GM12878 (cell line): ENCODE data around the gene NMRK1. TPM values are rescaled to one million over a fixed set of nuclear protein-coding genes. Genes with fewer than 3 reads are reported as not detected.

Source experiments
- ATAC-seq: fragments of 200-7000 bp; cut with Tn5 transposase; 3 replicates; pipeline ENCODE4 v1.9.1; 2020; ENCODE audit warnings: mild to moderate bottlenecking, moderate library complexity
- BruUV-seq: library from RNA; stranded (reverse); fragments of 400-500 nt; replicated peaks from 2 replicates; lab custom pipeline; 2021; lab: Mats Ljungman, UMichigan
- CTCF ChIA-PET: fragments of 300-600 bp; sonication (Branson Sonifier 250); formaldehyde crosslinking; extraction: SDS; loops from one replicate; lab custom pipeline; 2021; ENCODE audit warnings: inconsistent platforms; lab: Yijun Ruan, JAX
- POLR2A ChIA-PET: fragments of 350-600 bp; formaldehyde crosslinking; extraction: SDS; loops from one replicate; lab custom pipeline; 2021; ENCODE audit warnings: inconsistent platforms; lab: Charles Lee
- RAD21 ChIA-PET: fragments of 300-600 bp; sonication (Branson Sonifier 250); formaldehyde crosslinking; loops from one replicate; lab custom pipeline; 2023; ENCODE audit warnings: antibody characterized with exemption; ENCODE audit not compliant: unreplicated experiment; lab: Charles Lee
- SMC1A ChIA-PET: fragments of 300-600 bp; sonication (Branson Sonifier 250); formaldehyde crosslinking; loops from one replicate; lab custom pipeline; 2023; ENCODE audit not compliant: unreplicated experiment, uncharacterized antibody; lab: Charles Lee
- DNase-seq: peaks from one replicate; pipeline ENCODE4 v3.0.0-alpha.2; 2011; ENCODE audit warnings: low read depth, low spot score
- FAIRE-seq: peaks from 3 replicates; lab custom pipeline; 2011; peaks lifted over from hg19 to GRCh38; lab: Jason Lieb, UNC
- H2AFZ ChIP-seq: 2 replicates; pipeline ENCODE4 v1.6.0; 2011; ENCODE audit warnings: low read depth, low read length, control low read depth; ENCODE audit not compliant: control insufficient read depth
- H3K27ac ChIP-seq: 2 replicates; pipeline ENCODE4 v1.5.1; 2011; ENCODE audit warnings: control low read depth; ENCODE audit not compliant: control insufficient read depth, insufficient read depth
- H3K27me3 ChIP-seq, 2 experiments: replicated peaks in 1 of 2; 2 replicates each; pipeline versions ENCODE4 v1.6.0 to v1.6.1; 2011; ENCODE audit warnings: low read length in 1 of 2; ENCODE audit not compliant: control insufficient read depth in 2 of 2, insufficient read depth in 2 of 2
- H3K36me3 ChIP-seq, 2 experiments: 2 replicates each; pipeline ENCODE4 v1.5.1; 2011; ENCODE audit warnings: low read length in 1 of 2; ENCODE audit not compliant: control insufficient read depth in 2 of 2, insufficient read depth in 2 of 2
- H3K4me1 ChIP-seq: 2 replicates; pipeline ENCODE4 v1.6.1; 2011; ENCODE audit warnings: mild to moderate bottlenecking, low read length, moderate library complexity, mixed read lengths; ENCODE audit not compliant: control insufficient read depth, insufficient read depth
- H3K4me2 ChIP-seq: 2 replicates; pipeline ENCODE4 v1.6.0; 2011; ENCODE audit warnings: control low read depth; ENCODE audit not compliant: control insufficient read depth, insufficient read depth
- H3K4me3 ChIP-seq: fragments of 200-600 bp; sonication (generic); 2 replicates; pipeline ENCODE4 v1.5.1; 2016
- H3K79me2 ChIP-seq: 2 replicates; pipeline ENCODE4 v1.6.0; 2011; ENCODE audit warnings: low read length; ENCODE audit not compliant: control insufficient read depth, insufficient read depth
- H3K9ac ChIP-seq: 2 replicates; pipeline ENCODE4 v1.8.0; 2011; ENCODE audit warnings: low read length, control low read depth, mixed read lengths; ENCODE audit not compliant: control insufficient read depth, insufficient read depth
- H3K9me3 ChIP-seq: replicated peaks from 3 replicates; pipeline ENCODE4 v1.5.1; 2011; ENCODE audit warnings: mild to moderate bottlenecking, low read length; ENCODE audit not compliant: control insufficient read depth, insufficient read depth
- H4K20me1 ChIP-seq: 2 replicates; pipeline ENCODE4 v1.6.0; 2011; ENCODE audit not compliant: control insufficient read depth, insufficient read depth
- KAT2A ChIP-seq: conservative IDR thresholded peaks from 2 replicates; pipeline ENCODE4 v1.6.1; 2011; ENCODE audit warnings: low read depth, low read length; ENCODE audit not compliant: control insufficient read depth
- MEF2A ChIP-seq: IDR thresholded peaks from 2 replicates; pipeline ENCODE4 v1.6.1; 2011; ENCODE audit warnings: low read depth, mild to moderate bottlenecking, low read length, moderate library complexity; ENCODE audit not compliant: insufficient read depth
- RFX5 ChIP-seq: IDR thresholded peaks from 2 replicates; pipeline ENCODE4 v1.6.1; 2011; ENCODE audit warnings: low read depth, low read length, improper control_type of control experiment
- SMAD5 ChIP-seq: IDR thresholded peaks from 2 replicates; pipeline ENCODE4 v1.6.1; 2016; ENCODE audit warnings: antibody characterized with exemption, low read depth
- TBL1XR1 ChIP-seq: IDR thresholded peaks from 2 replicates; pipeline ENCODE4 v1.6.1; 2012; ENCODE audit warnings: low read depth, low read length, improper control_type of control experiment
- WGBS: methylation state at CpG from one replicate; pipeline ENCODE4 v1.1.6; 2016; ENCODE audit warnings: low lambda C conversion rate; ENCODE audit not compliant: insufficient replicate concordance, insufficient coverage; ENCODE audit errors: missing lambda C conversion rate; 5-methylcytosine and 5-hydroxymethylcytosine counted together
- in situ Hi-C: fragments of 300-500 bp; cut with MboI; formaldehyde crosslinking; loops from 9 replicates; pipeline ENCODE4 v1.14.3; 2018; ENCODE audit warnings: mixed read lengths
- intact Hi-C: fragments of 100-400 bp; cut with micrococcal nuclease; formaldehyde crosslinking; loops from one replicate; pipeline ENCODE4 v1.14.2; 2022; ENCODE audit not compliant: unreplicated experiment
- polyA plus RNA-seq, 11 experiments: library from polyadenylated mRNA; depleted of rRNA in 4 of 11; unstranded in 6 of 11; stranded (reverse) in 5 of 11; fragments of >200 nt; fragmentation: Nextera tagmentation in 4 of 11; fragmentation: Illumina TruSeq in 1 of 11; extraction: Ambion mirVana in 4 of 11; extraction: Trizol in 1 of 11; gene quantifications; 1 replicate in 1 of 11; 2 replicates in 10 of 11; pipeline versions ENCODE4 v1.2.1 to v1.2.3, GENCODE V29; 2011 to 2016; ENCODE audit warnings: inconsistent platforms in 2 of 11, missing spikeins in 2 of 11, low read depth in 1 of 11
- total RNA-seq, 4 experiments: library from RNA; depleted of rRNA in 3 of 4; stranded (reverse); fragments of >200 nt in 3 of 4; fragmentation: Illumina TruSeq in 1 of 4; extraction: Trizol in 1 of 4; gene quantifications; 2 replicates each; pipeline versions ENCODE4 v1.2.1 to v1.2.3, GENCODE V29; 2013 to 2021
- TF ChIP-seq, protein P1 (sequence below): fragments of 450-650 bp; formaldehyde crosslinking; IDR thresholded peaks from 2 replicates; pipeline ENCODE4 v1.4.0; 2020; ENCODE audit warnings: mild to moderate bottlenecking, moderate library complexity
- TF ChIP-seq, protein P2 (sequence below): IDR thresholded peaks from 2 replicates; pipeline ENCODE4 v1.6.1; 2012; ENCODE audit warnings: low read length, inconsistent platforms
- TF ChIP-seq, protein P3 (sequence below): fragments of 450-650 bp; formaldehyde crosslinking; IDR thresholded peaks from 2 replicates; pipeline ENCODE4 v1.5.0; 2022; ENCODE audit warnings: mild to moderate bottlenecking, missing genetic modification characterization
- TF ChIP-seq, protein P4 (sequence below): fragments of 450-650 bp; IDR thresholded peaks from 2 replicates; pipeline ENCODE4 v1.6.1; 2016; ENCODE audit warnings: mild to moderate bottlenecking

NMRK1 gene
- total and polyA plus RNA-seq, 10 of the 15 experiments (the other 5 are each of a cell fraction or from before 2014, with no cell fraction given) = 8.4 to 17.2 (median 12.1) TPM

DNA sequence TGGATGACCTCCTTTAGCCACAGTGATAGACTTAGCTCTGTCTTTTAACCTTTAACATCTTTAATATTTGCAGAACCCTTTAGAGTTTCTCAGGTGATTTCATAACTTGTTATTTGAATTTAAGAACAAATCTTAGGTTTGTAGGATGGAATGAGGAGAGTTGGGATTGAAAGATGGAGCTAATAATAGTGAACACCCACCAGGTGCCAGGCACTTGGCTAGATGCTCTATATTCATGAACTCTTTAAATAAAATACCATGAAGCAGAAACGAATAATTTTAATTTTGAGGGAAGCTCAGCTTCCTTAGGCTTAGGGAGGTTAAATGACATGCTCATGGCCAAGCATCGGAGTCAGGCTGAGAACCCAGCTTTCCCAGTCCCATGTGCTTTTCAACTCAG, 40.4 kb downstream of the NMRK1 start:
- Histone ChIP-seq H2AFZ (no peak overlapping the region), H4K20me1 (no peaks in the 10 kb centered on the region), H3K9ac (no peak overlapping the region), H3K27ac (no peak overlapping the region), H3K4me1 (no peaks in the 10 kb centered on the region), H3K4me2 (no peak overlapping the region), H3K27me3 (no peaks in the 10 kb centered on the region), H3K9me3 (no peaks in the 10 kb centered on the region), H3K36me3 (no peaks in the 10 kb centered on the region), H3K79me2 (no peaks in the 10 kb centered on the region), H3K4me3 (no peak overlapping the region)
- no peak for ATAC-seq
- BruUV-seq = no TSS peak
- POLR2A ChIA-PET = interaction anchor here (1.1 to 1.6 kb wide), 3 partner anchors 14 to 21 kb away, joined by 3 to 5 read pairs (median 3); no protein-coding TSS in a partner anchor
- DNase-seq = no peak
- intact Hi-C loops = no loop called here
- FAIRE-seq = no peak
- 50% methylated on average over 2 of the region's 2 CpGs for WGBS
- SMC1A ChIA-PET = interaction anchor here (0.7 kb wide), 1 partner anchor 10 kb away, joined by 3 read pairs; no protein-coding TSS in a partner anchor
- CTCF ChIA-PET = no interaction called here
- RAD21 ChIA-PET = no interaction called here
- in situ Hi-C loops = no loop called here
- TF ChIP-seq MEF2A (no peak), RFX5 (no peak), SMAD5 (no peak), TBL1XR1 (no peak), KAT2A (no peak)
- TF ChIP-seq, protein P1, sequence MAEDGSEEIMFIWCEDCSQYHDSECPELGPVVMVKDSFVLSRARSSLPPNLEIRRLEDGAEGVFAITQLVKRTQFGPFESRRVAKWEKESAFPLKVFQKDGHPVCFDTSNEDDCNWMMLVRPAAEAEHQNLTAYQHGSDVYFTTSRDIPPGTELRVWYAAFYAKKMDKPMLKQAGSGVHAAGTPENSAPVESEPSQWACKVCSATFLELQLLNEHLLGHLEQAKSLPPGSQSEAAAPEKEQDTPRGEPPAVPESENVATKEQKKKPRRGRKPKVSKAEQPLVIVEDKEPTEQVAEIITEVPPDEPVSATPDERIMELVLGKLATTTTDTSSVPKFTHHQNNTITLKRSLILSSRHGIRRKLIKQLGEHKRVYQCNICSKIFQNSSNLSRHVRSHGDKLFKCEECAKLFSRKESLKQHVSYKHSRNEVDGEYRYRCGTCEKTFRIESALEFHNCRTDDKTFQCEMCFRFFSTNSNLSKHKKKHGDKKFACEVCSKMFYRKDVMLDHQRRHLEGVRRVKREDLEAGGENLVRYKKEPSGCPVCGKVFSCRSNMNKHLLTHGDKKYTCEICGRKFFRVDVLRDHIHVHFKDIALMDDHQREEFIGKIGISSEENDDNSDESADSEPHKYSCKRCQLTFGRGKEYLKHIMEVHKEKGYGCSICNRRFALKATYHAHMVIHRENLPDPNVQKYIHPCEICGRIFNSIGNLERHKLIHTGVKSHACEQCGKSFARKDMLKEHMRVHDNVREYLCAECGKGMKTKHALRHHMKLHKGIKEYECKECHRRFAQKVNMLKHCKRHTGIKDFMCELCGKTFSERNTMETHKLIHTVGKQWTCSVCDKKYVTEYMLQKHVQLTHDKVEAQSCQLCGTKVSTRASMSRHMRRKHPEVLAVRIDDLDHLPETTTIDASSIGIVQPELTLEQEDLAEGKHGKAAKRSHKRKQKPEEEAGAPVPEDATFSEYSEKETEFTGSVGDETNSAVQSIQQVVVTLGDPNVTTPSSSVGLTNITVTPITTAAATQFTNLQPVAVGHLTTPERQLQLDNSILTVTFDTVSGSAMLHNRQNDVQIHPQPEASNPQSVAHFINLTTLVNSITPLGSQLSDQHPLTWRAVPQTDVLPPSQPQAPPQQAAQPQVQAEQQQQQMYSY (CRISPR knock-in tag) = no peak
- TF ChIP-seq, protein P2, sequence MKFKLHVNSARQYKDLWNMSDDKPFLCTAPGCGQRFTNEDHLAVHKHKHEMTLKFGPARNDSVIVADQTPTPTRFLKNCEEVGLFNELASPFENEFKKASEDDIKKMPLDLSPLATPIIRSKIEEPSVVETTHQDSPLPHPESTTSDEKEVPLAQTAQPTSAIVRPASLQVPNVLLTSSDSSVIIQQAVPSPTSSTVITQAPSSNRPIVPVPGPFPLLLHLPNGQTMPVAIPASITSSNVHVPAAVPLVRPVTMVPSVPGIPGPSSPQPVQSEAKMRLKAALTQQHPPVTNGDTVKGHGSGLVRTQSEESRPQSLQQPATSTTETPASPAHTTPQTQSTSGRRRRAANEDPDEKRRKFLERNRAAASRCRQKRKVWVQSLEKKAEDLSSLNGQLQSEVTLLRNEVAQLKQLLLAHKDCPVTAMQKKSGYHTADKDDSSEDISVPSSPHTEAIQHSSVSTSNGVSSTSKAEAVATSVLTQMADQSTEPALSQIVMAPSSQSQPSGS = no peak
- TF ChIP-seq, protein P3, sequence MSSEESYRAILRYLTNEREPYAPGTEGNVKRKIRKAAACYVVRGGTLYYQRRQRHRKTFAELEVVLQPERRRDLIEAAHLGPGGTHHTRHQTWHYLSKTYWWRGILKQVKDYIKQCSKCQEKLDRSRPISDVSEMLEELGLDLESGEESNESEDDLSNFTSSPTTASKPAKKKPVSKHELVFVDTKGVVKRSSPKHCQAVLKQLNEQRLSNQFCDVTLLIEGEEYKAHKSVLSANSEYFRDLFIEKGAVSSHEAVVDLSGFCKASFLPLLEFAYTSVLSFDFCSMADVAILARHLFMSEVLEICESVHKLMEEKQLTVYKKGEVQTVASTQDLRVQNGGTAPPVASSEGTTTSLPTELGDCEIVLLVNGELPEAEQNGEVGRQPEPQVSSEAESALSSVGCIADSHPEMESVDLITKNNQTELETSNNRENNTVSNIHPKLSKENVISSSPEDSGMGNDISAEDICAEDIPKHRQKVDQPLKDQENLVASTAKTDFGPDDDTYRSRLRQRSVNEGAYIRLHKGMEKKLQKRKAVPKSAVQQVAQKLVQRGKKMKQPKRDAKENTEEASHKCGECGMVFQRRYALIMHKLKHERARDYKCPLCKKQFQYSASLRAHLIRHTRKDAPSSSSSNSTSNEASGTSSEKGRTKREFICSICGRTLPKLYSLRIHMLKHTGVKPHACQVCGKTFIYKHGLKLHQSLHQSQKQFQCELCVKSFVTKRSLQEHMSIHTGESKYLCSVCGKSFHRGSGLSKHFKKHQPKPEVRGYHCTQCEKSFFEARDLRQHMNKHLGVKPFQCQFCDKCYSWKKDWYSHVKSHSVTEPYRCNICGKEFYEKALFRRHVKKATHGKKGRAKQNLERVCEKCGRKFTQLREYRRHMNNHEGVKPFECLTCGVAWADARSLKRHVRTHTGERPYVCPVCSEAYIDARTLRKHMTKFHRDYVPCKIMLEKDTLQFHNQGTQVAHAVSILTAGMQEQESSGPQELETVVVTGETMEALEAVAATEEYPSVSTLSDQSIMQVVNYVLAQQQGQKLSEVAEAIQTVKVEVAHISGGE = no peak
- TF ChIP-seq, protein P4, sequence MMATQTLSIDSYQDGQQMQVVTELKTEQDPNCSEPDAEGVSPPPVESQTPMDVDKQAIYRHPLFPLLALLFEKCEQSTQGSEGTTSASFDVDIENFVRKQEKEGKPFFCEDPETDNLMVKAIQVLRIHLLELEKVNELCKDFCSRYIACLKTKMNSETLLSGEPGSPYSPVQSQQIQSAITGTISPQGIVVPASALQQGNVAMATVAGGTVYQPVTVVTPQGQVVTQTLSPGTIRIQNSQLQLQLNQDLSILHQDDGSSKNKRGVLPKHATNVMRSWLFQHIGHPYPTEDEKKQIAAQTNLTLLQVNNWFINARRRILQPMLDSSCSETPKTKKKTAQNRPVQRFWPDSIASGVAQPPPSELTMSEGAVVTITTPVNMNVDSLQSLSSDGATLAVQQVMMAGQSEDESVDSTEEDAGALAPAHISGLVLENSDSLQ = no peak
